AG09319 (cell line): ENCODE measurements around the gene ZNF541.

Source experiments
- DNase-seq: peaks from one replicate; pipeline ENCODE4 v3.0.0-alpha.2; 2010; ENCODE audit warnings: low read depth; ENCODE audit errors: extremely low read depth
- TF ChIP-seq, protein P1 (sequence below): IDR thresholded peaks from 2 replicates; pipeline ENCODE4 v1.5.1; 2011; ENCODE audit warnings: low read depth, mild to moderate bottlenecking, inconsistent platforms, low read length, moderate library complexity

ZNF541 gene

DNA sequence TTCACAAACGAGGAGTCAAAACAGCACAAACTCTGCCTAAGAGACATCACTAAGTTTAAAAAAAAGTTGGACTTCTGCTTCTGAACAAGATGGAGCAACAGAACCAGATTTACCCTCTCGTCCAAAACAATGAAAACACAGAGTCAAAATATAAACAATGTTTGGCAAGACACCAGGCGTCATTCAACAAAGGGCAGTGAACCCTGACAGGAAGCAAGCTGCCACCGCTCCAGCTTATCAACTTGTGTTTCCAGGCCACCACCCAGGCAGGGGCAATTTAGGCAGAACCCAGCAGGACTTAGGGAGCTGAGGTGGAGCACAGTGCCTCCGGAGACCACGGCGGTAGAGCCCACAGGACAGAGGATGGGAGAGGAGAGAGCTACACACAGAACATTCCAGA lies 49.5 kb downstream of the ZNF541 start:
- TF ChIP-seq, protein P1, sequence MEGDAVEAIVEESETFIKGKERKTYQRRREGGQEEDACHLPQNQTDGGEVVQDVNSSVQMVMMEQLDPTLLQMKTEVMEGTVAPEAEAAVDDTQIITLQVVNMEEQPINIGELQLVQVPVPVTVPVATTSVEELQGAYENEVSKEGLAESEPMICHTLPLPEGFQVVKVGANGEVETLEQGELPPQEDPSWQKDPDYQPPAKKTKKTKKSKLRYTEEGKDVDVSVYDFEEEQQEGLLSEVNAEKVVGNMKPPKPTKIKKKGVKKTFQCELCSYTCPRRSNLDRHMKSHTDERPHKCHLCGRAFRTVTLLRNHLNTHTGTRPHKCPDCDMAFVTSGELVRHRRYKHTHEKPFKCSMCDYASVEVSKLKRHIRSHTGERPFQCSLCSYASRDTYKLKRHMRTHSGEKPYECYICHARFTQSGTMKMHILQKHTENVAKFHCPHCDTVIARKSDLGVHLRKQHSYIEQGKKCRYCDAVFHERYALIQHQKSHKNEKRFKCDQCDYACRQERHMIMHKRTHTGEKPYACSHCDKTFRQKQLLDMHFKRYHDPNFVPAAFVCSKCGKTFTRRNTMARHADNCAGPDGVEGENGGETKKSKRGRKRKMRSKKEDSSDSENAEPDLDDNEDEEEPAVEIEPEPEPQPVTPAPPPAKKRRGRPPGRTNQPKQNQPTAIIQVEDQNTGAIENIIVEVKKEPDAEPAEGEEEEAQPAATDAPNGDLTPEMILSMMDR = no peak
- no peak for DNase-seq
